C4-2B (cell line): ENCODE measurements around the gene HLF.

Experiments
- H3K27ac ChIP-seq: fragments of 450-650 bp; 2 replicates; pipeline ENCODE4 v1.5.1; 2017
- CTCF ChIP-seq: fragments of 450-650 bp; conservative IDR thresholded peaks from 2 replicates; pipeline ENCODE4 v1.5.1; 2017; ENCODE audit warnings: mild to moderate bottlenecking
- ZFX ChIP-seq: fragments of 450-650 bp; IDR thresholded peaks from 2 replicates; pipeline ENCODE4 v1.6.1; 2017

HLF gene

GRCh38 chr17:55286681-55287589, 22.2 kb downstream of the HLF start:
- no peak for TF ChIP-seq ZFX
- TF ChIP-seq CTCF = no peak
- H3K27ac ChIP-seq = no peak overlapping the region

- H3K27ac ChIP-seq = no peak overlapping the region
- no peak for TF ChIP-seq ZFX
- no peak for TF ChIP-seq CTCF
Observed at GRCh38 chr17:55288356-55289105, 23.8 kb downstream of the HLF start.

- TF ChIP-seq ZFX (no peak), CTCF (no peak)
- H3K27ac ChIP-seq = no peak overlapping the region
Observed at GRCh38 chr17:55289106-55289446, 24.3 kb downstream of the HLF start.

GRCh38 chr17:55289978-55290377, 25.2 kb downstream of the HLF start:
- TF ChIP-seq ZFX (no peak), CTCF (no peak)
- H3K27ac ChIP-seq = no peak overlapping the region

GRCh38 chr17:55290492-55291113, 25.8 kb downstream of the HLF start:
- H3K27ac ChIP-seq = no peak overlapping the region
- no peak for TF ChIP-seq ZFX
- TF ChIP-seq CTCF = no peak

GRCh38 chr17:55291114-55291507, 26.4 kb downstream of the HLF start:
- H3K27ac ChIP-seq = no peak overlapping the region
- TF ChIP-seq ZFX = no peak
- no peak for TF ChIP-seq CTCF

- TF ChIP-seq CTCF = no peak
- TF ChIP-seq ZFX = no peak
- H3K27ac ChIP-seq = no peak overlapping the region
Observed at GRCh38 chr17:55292094-55292493, 27.3 kb downstream of the HLF start.
